SKM-1 treated with dmso at 0.1 percent for 144 hours (cell line): ENCODE measurements around the gene TIMM29.

ENCODE experiments used
- DNase-seq: peaks from one replicate; lab custom pipeline; 2025; ENCODE audit not compliant: unreplicated experiment; lab: John Stamatoyannopoulos, UW

The TIMM29 gene

DNA sequence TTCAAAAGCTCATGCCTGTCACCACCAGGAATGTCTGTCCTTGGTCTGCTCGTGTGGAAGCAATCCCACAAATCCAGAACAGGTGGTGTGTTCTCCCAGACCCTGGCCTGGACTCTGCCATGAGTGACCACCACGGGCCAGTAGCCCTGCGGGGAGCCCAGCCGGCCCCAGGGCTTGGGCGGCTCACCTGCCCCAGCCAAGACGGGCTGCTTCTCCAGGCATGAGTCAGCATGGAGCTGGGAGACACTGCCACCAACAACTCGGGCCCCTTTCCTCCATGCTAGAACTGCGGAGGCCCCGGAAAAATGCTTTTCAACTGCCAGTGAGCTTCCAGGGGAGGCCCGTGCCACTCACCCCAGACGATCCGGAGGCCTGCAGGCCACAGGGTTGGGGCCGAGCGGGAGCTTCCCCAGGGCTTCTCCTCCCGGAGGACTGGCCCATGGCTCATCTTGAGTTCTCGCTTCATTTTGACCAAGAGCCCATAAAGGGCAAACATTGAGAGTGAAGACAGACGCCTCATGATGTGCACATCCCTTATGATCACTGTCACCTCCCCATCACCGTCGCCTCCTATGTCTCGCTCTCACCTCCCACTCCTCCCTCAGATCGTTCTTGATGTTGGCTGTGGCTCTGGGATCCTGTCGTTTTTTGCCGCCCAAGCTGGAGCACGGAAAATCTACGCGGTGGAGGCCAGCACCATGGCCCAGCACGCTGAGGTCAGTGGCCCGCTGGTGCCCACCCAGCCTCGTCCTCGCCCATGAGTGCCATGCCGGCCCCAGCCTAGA is 16.8 kb upstream of the TIMM29 start:
- DNase-seq, result no peak

DNA sequence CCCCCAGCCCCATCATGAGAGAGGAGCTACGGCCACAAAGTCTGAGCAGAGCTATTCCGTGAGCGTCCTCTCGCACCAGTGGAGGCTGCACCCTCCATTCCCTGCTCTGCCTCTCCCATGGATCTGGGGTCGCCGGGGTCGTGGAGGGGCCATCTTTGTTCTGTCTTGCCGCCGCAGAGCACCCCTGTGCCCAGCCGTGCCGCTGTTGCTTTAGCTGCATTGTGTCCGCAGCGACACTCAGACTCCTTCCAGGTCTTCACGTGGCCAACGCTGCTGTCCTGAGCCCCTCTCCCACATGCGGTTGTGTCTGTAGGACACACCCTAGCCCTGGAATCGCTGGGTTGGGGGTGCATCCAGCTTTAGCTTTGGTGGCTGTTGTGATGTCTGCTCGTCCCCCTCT is 16.0 kb upstream of the TIMM29 start:
- no peak for DNase-seq

DNA sequence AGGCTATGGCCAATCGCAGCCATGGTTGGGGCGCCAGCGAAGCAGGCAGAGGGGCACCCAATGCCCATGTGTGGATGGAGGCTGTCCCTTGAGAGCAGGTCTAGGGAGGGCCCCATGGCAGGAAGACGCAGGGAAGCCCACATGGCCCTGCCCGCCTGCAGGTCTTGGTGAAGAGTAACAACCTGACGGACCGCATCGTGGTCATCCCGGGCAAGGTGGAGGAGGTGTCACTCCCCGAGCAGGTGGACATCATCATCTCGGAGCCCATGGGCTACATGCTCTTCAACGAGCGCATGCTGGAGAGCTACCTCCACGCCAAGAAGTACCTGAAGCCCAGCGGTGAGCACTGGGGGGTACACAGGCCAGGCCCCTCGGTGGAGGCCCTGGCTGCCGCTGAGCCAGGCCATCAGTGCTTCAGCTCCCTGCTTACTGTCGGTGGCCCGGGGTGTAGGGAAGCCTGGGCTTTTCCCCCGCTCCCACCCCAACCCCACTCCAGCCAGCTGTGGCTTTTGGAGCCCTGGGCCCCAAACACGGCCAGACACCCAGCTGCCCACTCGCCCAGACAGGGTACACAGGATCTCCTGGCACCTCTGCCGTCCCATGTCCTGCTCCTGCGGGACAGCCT is 14.8 kb upstream of the TIMM29 start:
- DNase-seq, result no peak

DNA sequence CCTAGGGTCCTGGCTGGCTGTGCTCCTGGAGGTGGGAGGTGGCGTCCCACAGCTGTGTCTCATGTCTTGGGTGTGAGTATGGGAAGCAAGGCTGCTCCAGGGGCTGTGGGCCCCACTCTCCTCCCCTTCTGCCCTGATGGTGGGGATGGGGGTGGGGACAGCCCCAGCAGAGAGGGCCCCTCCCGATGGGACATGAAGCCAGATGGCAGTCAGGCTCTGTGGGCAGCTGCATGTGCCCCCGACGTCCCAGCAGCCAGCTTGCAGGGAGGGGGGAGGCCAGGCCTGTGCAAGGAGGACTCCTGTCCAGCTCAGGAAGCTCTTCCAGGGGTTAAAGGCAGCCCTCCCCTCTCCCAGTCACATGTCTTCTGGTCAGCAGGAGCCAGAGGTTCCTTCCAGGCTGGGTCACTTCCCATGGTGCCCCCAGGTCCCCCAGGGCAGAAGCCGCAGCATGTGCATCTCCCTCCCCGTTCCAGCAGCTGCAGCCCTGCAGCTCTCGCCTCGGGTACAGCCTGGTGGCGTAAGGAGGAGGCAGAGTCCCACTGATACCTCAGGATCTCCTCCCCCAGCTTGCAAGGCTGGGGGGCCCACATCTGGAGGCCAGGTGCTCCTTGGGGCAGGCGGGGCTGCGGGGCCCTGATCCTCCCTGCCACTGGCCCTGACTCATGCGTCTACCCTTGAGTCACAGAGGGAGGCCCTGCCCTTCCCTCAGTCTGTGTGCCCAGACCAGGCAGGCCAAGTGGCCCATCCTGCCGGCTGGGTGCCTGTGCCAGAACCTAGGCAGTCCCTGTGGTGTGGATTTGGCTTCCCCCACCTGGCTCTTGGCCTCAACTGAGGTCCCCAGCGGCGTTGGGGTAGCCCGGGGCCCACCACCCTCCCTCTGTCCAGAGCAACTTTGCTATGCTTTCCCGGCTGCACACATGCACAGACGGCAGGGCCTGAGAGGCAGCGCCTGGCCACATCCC is 13.2 kb upstream of the TIMM29 start:
- DNase-seq, result no peak

DNA sequence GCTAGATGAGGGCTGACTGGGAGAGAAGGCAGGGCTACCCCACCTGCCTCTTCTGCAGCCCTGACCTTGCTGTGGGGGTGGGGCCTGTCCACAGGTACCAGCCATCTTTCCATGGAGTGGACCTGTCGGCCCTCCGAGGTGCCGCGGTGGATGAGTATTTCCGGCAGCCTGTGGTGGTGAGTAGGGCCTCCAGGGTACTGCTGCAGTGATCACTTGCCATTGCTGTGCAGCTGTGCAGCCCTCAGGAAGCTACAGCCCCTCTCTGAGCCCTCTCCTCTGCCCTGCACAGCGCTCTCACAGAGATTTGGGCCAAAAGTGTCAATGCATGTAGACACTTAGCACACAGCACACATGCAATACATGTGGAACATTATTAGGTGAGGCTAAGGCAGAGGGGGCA is 12.0 kb upstream of the TIMM29 start:
- DNase-seq, result no peak

DNA sequence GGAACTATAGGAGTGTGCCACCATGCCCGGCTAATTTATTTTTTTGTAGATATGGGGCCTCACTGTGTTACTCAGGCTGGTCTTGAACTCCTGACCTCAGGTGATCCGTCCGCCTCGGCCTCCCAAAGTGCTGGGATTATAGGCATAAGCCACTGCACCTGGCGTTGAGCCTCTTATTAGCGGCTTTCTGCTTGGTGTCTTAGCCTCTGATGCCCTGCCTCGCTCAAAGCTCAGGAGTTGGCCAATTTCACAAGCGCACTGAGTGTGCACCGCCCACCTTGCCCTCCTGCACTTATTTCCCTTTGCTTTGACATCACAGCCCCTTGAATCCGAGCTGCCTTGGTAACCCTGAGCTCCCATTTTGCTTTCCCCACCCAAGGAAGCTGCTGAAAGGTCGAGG is 10.3 kb upstream of the TIMM29 start:
- DNase-seq, result no peak

DNA sequence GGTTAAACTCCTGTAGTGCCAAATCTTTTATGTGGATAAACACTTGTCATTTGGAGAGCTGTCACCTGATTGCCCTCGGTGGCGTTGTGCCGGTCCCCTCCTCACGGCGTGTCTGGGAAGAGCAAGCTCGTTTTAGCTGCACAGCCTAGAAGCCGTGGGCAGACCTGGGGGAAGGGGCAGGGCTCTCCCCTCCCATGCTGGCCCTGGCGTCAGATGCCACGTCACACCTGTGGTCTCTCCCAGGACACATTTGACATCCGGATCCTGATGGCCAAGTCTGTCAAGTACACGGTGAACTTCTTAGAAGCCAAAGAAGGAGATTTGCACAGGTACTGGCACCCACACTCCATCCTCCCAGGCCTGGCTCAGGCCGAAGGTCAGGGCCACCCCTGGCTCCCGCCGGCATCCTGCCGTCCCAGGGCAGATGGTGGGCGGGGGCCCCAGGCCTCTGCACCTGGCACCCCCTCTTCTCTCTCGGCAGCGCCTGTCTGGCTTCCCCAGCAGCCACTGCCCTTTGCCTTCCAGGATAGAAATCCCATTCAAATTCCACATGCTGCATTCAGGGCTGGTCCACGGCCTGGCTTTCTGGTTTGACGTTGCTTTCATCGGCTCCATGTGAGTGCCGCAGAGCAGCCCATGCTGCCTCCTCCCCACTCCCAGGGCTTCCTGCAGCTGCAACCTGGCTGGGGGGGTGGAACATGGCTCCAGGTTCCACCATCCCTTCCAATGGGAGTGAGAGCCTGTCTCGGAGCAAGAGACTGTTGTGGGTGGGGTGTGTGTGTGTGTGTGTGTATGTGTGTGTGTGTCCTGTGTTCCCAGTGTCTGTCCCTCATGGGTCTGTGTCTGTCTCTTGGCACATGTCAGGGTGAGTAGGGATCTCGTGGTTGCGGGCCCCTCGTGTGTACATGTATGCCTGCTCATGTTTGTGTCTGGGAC is 9.0 kb upstream of the TIMM29 start:
- no peak for DNase-seq

DNA sequence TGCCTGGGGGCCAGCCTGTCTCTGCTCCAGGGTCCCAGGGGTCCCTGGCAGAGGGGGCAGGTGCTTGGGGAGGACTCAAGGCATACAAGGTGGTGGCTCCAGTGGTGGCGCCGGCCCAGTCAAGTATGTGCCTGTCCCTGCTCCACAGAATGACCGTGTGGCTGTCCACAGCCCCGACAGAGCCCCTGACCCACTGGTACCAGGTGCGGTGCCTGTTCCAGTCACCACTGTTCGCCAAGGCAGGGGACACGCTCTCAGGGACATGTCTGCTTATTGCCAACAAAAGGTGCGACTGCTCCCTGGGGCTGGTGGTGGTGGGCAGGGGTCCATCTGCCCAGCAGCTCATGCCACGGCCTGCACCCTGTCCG is 8.3 kb upstream of the TIMM29 start:
- no peak for DNase-seq

DNA sequence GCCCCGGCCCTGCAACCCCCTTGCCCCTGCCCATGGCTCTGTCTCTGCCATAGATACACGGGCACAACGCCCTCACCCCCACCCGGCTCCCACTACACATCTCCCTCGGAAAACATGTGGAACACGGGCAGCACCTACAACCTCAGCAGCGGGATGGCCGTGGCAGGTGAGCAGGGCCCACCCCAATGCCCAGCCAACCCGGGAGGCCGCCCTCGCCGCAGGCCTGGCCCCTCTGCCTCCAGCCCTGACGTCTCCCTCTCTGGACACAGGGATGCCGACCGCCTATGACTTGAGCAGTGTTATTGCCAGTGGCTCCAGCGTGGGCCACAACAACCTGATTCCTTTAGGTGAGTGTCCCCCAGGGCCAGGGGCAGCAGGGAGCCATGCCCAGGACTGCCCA is 7.8 kb upstream of the TIMM29 start:
- no peak for DNase-seq

DNA sequence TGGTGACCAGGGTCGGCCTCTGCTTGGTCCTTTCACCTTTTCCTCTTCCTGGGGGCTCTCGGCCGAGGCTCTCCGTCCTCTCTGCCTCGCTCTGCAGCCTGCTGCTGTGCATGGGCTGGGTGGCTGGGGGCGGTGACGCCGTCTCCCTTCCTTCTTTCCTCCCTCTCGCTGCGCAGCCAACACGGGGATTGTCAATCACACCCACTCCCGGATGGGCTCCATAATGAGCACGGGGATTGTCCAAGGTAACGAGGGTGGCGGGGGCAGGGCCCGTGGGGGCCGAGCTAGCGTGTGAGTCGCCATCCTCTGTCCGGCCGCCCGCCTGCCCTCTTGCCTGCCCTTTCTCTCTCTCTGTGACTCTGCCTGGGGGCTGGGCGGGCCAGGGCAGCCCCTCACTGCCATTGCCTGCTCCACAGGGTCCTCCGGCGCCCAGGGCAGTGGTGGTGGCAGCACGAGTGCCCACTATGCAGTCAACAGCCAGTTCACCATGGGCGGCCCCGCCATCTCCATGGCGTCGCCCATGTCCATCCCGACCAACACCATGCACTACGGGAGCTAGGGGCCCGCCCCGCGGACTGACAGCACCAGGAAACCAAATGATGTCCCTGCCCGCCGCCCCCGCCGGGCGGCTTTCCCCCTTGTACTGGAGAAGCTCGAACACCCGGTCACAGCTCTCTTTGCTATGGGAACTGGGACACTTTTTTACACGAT is 7.3 kb upstream of the TIMM29 start:
- no peak for DNase-seq

DNA sequence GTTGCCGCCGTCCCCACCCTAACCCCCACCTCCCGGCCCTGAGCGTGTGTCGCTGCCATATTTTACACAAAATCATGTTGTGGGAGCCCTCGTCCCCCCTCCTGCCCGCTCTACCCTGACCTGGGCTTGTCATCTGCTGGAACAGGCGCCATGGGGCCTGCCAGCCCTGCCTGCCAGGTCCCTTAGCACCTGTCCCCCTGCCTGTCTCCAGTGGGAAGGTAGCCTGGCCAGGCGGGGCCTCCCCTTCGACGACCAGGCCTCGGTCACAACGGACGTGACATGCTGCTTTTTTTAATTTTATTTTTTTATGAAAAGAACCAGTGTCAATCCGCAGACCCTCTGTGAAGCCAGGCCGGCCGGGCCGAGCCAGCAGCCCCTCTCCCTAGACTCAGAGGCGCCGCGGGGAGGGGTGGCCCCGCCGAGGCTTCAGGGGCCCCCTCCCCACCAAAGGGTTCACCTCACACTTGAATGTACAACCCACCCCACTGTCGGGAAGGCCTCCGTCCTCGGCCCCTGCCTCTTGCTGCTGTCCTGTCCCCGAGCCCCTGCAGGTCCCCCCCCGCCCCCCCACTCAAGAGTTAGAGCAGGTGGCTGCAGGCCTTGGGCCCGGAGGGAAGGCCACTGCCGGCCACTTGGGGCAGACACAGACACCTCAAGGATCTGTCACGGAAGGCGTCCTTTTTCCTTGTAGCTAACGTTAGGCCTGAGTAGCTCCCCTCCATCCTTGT is 6.5 kb upstream of the TIMM29 start:
- no peak for DNase-seq

DNA sequence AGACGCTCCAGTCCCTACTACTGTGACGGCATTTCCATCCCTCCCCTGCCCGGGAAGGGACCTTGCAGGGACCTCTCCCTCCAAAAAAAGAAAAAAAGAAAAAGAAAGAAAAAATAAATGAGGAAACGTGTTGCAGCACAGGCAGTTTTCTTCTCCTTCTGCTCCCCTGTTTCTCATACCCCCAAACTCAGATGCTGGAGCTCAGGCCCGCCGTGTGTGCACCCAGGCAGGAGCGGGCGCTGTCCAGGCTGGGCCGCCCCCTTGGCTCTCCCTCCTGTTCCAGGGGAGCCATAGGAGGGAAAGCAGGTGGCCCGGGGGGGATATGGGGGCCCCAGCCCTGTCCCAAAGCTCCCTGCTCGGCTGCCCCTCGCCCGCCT is 6.0 kb upstream of the TIMM29 start:
- no peak for DNase-seq

DNA sequence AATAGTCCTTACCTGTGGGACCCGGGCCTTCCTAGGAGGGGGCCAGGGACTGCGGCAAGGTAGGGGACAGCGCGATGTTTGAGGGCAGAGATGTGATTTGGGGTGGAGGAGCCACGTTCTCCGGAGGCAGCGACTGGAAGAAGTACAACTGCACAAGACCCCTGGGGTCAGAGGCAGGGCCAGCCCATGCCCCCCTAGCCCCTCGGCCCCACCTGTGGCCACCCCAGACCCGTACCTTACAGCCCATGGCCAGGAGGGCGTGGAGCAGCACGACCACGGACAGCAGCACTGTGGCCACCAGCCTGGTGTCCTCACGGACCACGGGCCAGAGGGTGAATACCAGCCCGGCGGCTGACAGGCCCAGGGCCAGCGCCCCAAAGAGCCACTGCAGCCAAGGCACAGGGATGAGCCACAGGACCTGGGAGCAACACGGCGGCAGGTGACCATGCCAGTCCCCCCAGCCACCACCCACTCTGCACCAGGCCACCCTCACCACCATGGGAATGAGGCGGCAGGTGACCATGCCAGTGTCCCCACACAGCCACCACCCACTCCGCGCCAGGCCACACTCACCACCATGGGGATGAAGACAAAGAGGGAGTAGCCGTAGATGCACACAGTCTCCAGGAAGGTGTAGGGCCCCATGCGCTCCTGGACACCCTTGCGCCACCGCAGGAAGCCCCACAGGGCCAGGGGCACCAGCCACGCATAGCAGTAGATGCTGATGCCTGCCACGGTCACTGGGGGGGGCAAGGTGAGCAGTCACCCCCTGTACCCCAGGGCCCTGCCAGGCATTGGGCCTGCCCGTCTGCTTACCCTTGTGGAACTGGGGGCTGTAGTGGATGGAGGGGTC is 5.1 kb upstream of the TIMM29 start:
- DNase-seq, result no peak

DNA sequence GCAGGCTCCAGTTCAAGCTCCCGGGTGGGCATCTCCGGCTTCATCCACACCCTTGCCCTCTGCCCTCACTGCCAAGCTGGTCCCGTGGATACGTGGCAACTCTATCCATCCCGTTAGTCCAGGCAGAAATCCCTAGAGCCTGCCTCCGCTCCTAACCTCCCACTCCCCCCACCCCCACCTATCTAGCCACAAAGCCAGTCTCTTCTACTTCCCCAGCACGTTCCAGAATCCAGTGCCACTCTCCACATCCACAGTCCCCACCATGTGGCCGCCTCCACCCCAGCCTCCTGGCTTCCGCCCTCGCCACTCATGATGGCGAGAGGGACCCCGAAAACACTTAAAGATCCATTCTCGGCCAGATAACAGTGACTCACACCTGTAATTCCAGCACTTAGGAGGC is 4.0 kb upstream of the TIMM29 start:
- no peak for DNase-seq

DNA sequence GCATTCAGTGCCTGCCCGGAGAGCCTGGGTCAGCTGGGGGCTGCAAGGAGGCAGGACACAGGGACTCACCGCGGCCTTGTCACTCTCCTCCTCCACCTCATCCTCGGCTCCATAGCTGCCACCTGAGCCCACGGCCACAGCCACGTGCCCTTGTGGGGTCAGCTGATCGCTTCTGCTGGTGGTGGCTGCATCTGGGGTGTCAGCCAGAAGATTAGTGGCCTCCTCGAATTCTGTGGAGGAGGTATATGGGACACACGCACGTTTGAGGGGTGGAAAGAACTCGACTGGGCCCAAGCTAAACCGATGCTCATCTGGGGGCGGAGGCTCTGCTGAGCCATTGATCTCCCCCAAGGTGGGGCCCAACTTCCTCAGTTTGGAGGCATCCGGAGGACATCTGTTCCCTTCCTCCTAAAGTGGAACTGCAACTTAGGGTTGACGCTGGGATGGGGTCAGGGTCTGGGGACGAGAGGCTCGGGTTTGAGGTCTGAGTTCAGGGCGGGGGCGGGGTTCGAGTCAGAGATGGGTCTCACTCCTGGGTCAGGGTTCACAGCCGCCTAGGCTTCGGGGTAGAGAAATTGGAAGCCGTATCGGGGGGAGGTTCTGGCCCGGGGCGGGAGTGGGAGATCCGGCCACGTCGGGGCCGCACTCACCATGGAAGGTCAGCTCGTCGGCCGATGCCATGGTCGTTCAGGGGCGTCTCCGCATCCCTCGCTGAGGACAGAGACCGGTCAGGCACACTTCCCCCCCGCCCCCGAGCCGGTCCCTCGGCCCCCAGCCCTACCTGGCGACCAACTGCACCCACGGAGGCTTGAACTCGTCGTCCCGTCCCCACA is 665 bp upstream of the TIMM29 start:
- DNase-seq, result peak; percentile 8

DNA sequence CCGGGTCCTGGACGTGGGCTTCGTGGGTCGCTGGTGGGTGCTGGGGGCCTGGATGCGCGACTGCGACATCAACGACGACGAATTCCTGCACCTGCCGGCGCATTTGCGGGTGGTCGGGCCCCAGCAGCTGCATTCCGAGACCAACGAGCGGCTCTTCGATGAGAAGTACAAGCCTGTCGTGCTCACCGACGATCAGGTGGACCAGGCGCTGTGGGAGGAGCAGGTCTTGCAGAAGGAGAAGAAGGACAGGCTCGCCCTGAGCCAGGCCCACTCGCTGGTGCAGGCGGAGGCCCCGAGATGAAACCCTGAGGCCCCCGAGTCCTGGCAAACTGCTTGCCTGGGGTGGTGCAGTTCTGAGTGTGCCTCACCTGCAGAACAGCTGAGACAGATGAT is 787 bp downstream of the TIMM29 start:
- DNase-seq, result no peak

DNA sequence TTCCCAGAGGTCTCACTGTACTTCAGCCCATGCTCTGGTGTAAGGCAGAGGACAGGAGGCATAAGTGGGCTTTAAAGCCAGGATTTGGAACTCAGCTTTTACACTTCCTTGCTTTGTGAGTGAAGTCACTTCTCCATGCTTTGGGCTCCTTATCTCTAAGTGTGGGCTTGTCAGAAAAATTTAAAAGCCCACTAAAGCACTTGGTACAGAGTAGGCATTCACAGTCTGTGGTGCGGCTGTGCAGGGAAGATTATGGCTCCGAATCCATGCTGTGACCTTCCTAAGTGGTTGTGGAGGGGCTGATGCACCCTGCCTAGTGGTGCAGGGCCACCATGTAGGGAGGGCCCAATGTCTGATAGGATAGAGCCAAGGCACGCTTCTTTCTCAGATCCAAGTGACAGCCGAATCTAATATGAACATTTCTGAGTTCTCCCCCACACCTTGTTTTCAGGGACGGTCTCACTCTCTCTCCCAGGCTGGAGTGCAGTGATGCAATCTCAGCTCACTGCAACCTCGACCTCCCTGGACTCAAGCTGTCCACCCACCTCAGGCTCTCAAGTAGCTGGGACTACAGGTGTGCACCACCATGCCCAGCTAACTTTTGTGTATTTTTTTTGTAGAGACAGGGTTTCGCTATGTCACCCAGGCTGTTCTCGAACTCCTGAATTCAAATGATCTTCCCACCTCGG is 6.9 kb downstream of the TIMM29 start:
- DNase-seq, result no peak
